ENCODE measurements around the gene ASPA.

The ASPA gene

DNA sequence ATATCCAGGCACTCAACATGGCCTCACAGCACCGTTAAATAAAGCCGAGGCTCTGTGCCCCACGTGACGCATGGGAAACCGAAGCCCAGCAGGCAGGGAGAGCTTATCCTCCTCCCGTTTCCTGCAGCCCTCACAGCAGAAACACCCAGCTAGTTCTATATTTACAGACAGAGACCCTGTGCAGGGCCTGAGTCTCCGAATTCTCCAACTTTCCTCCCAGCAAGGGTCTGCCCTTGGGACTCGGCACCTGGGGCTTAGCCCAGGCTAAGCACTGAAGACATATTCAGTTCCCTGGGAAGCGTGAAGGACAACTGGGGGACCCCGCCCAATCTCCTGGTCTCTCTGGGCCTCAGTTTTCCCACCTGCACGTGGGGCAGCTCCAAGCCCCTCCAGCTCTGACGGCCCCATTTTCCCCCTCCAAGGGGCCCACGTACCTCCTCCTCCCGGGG is 52.6 kb downstream of the ASPA start:
- Histone ChIP-seq H3K4me3 (ENCODE audit: severe bottlenecking) (no peak overlapping the region), H3K9me3 (ENCODE audit: severe bottlenecking) (no peaks in the 10 kb centered on the region), H3K4me1 (ENCODE audit: insufficient read depth, poor library complexity, severe bottlenecking) (no peaks in the 10 kb centered on the region), H3K27me3 (ENCODE audit: insufficient read depth, poor library complexity, severe bottlenecking) (no peaks in the 10 kb centered on the region), H3K27ac (ENCODE audit: poor library complexity, severe bottlenecking) (no peak overlapping the region), H3K36me3 (ENCODE audit: low read depth) (no peaks in the 10 kb centered on the region)
- TF ChIP-seq CTCF (IDR thresholded peaks at IDR 0.05; ENCODE audit: poor library complexity, severe bottlenecking), result no peak
- ATAC-seq (ENCODE audit: low read depth) (no peak), DNase-seq (ENCODE audit: low spot score) (no peak)

DNA sequence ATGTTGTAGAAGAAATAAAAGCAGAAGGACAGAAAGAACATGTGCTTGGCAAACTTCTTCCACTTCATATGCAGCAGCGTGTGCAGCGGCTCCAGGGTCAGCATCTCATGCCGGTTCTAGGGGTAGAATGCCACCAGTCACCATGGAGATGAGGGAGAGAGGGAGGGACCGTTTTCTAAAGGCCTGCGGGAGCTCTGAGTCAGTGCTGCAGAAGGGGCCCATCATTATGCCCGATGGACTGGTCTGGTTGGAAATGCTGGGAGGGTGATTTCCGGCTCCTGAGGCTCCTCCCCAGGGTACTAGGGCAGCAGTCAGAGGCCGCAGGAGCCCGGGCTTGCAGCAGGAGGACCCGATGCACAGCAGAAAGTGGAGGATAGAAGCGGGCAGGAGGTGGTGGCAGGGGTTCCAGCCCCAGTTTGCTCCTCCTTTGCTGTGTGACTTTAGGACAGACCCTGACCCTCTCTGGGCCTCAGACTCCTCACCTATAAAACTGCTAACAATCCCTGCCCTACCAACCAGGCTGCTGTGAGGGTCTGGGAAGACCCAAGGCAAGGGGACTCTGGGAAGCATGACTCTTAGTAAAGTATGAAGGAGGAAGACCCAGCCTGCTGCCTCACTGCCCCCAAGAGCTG is 53.2 kb downstream of the ASPA start:
- no peaks in the 10 kb centered on the region for H3K36me3 ChIP-seq (ENCODE audit: low read depth)
- ATAC-seq (ENCODE audit: low read depth) (no peak), DNase-seq (ENCODE audit: low spot score) (no peak)
- no peaks in the 10 kb centered on the region for H3K4me1 ChIP-seq (ENCODE audit: insufficient read depth, poor library complexity, severe bottlenecking)
- H3K27ac ChIP-seq (ENCODE audit: poor library complexity, severe bottlenecking), result no peak overlapping the region
- no peak overlapping the region for H3K4me3 ChIP-seq (ENCODE audit: severe bottlenecking)
- H3K9me3 ChIP-seq (ENCODE audit: severe bottlenecking), result no peaks in the 10 kb centered on the region
- TF ChIP-seq CTCF (IDR thresholded peaks at IDR 0.05; ENCODE audit: poor library complexity, severe bottlenecking), result no peak
- H3K27me3 ChIP-seq (ENCODE audit: insufficient read depth, poor library complexity, severe bottlenecking), result no peaks in the 10 kb centered on the region

GRCh38 chr17:3529817-3530741 is 54.3 kb downstream of the ASPA start:
- no peaks in the 10 kb centered on the region for H3K9me3 ChIP-seq (ENCODE audit: severe bottlenecking)
- H3K4me3 ChIP-seq (ENCODE audit: severe bottlenecking), result no peak overlapping the region
- H3K4me1 ChIP-seq (ENCODE audit: insufficient read depth, poor library complexity, severe bottlenecking), result no peaks in the 10 kb centered on the region
- no peaks in the 10 kb centered on the region for H3K27me3 ChIP-seq (ENCODE audit: insufficient read depth, poor library complexity, severe bottlenecking)
- no peak for DNase-seq (ENCODE audit: low spot score)
- H3K36me3 ChIP-seq (ENCODE audit: low read depth), result no peaks in the 10 kb centered on the region
- no peak for TF ChIP-seq CTCF (IDR thresholded peaks at IDR 0.05; ENCODE audit: poor library complexity, severe bottlenecking)
- ATAC-seq (ENCODE audit: low read depth), result no peak
- no peak overlapping the region for H3K27ac ChIP-seq (ENCODE audit: poor library complexity, severe bottlenecking)

DNA sequence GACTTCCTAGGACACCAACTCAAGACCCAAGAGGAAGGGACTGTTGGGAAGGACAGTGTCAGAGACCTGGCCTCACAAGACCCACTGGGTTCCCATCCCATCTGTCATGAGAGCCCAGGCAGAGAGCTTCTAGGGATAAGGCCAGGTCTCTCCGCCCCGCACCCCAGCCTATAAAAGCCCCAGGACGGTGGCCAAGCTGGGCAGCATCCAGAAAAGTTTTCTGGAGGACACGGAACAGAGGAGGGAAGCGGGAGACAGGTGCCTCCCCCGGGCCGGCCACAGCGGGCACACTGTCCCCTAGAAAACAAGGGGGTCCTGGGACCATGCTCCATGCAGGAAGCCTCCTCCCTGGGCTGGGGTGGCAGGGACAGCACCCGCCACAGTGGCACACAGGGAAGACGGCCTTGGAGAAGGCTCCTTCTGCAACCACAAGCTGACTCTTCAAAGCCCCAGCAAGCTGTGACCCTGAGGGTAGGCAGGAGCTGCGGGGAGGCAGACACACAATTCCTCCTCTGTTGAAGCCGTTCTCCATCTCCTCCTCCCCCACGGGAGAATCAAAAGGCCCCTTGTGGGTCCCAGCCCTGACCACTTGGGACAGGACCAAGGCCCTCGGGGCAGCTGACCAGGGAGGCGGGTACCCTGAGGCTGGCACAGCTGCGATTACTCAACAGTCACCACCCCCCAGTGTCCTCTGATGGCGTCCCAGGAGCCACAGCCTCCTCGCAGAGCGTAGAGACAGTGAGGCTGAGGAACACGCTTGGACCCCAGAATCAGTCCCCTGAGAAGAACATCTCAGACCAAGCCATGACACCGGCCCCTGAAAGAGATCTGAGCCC is 55.7 kb downstream of the ASPA start:
- DNase-seq (ENCODE audit: low spot score), result no peak
- Histone ChIP-seq H3K4me1 (ENCODE audit: insufficient read depth, poor library complexity, severe bottlenecking) (no peaks in the 10 kb centered on the region), H3K36me3 (ENCODE audit: low read depth) (no peaks in the 10 kb centered on the region), H3K4me3 (ENCODE audit: severe bottlenecking) (no peak overlapping the region), H3K27me3 (ENCODE audit: insufficient read depth, poor library complexity, severe bottlenecking) (no peaks in the 10 kb centered on the region), H3K9me3 (ENCODE audit: severe bottlenecking) (no peaks in the 10 kb centered on the region), H3K27ac (ENCODE audit: poor library complexity, severe bottlenecking) (no peak overlapping the region)
- ATAC-seq (ENCODE audit: low read depth), result no peak
- no peak for TF ChIP-seq CTCF (IDR thresholded peaks at IDR 0.05; ENCODE audit: poor library complexity, severe bottlenecking)

Data from RWPE2 (cell line).